HCT116 (cell line): ENCODE measurements around the gene ANKS4B. TPM values are rescaled to one million over a fixed set of nuclear protein-coding genes. Genes with fewer than 3 reads are reported as not detected.

ENCODE experiments used
- ATAC-seq: fragments of 200-7000 bp; cut with Tn5 transposase; 2 replicates; pipeline ENCODE4 v1.9.1; 2020; ENCODE audit warnings: mild to moderate bottlenecking, moderate library complexity
- BruUV-seq: library from RNA; stranded (reverse); fragments of 400-500 nt; replicated peaks from 2 replicates; lab custom pipeline; 2021; lab: Mats Ljungman, UMichigan
- CTCF ChIA-PET: fragments of 300-600 bp; sonication (Branson Sonifier 250); formaldehyde crosslinking; loops from one replicate; lab custom pipeline; 2021; ENCODE audit warnings: antibody characterized with exemption; lab: Charles Lee
- POLR2A ChIA-PET: fragments of 300-600, 350-600 bp; sonication (Branson Sonifier 250); formaldehyde crosslinking; loops from one replicate; lab custom pipeline; 2021; ENCODE audit warnings: antibody characterized with exemption; lab: Charles Lee
- RAD21 ChIA-PET, 2 experiments: fragments of 300-600 bp; sonication (Branson Sonifier 250); formaldehyde crosslinking; loops; one replicate each; lab custom pipeline; 2023; ENCODE audit warnings: low total read pairs in 2 of 2; ENCODE audit not compliant: uncharacterized antibody in 2 of 2, unreplicated experiment in 2 of 2, low non-redundant PET in 1 of 2; lab: Charles Lee
- DNase-seq: peaks from one replicate; pipeline ENCODE4 v3.0.0-alpha.2; 2010; ENCODE audit warnings: low read depth, low spot score
- H2AFZ ChIP-seq: fragments of 200-600 bp; shearing (Covaris generic), sonication (generic); 2 replicates; pipeline ENCODE4 v1.6.1; 2017; ENCODE audit warnings: low read depth, mixed run types, mixed read lengths, antibody characterized with exemption, low read length; ENCODE audit not compliant: poor library complexity, severe bottlenecking
- H3K27ac ChIP-seq: 2 replicates; pipeline ENCODE4 v1.5.1; 2012; ENCODE audit warnings: low read depth, low read length
- H3K27me3 ChIP-seq: fragments of 200-600 bp; sonication (generic); 2 replicates; pipeline ENCODE4 v1.6.1; 2016; ENCODE audit warnings: mixed run types, low read length, mixed read lengths; ENCODE audit not compliant: insufficient read depth
- H3K36me3 ChIP-seq, 2 experiments: fragments of 200-500 bp in 1 of 2; fragments of 200-600 bp in 1 of 2; sonication (Bioruptor generic) in 1 of 2; sonication (generic) in 1 of 2; 2 replicates each; pipeline versions ENCODE4 v1.5.1 to v1.6.1; 2014 to 2016; ENCODE audit warnings: low read length in 2 of 2, inconsistent platforms in 1 of 2, mixed read lengths in 1 of 2, mixed run types in 1 of 2; ENCODE audit not compliant: insufficient read depth in 2 of 2, control insufficient read depth in 1 of 2
- H3K4me1 ChIP-seq, 2 experiments: fragments of 200-600 bp in 1 of 2; sonication (generic) in 1 of 2; 2 replicates each; pipeline versions ENCODE4 v1.5.1 to v1.6.1; 2012 to 2017; ENCODE audit warnings: low read length in 2 of 2, inconsistent platforms in 1 of 2, mild to moderate bottlenecking in 1 of 2, mixed read lengths in 1 of 2, mixed run types in 1 of 2, moderate library complexity in 1 of 2; ENCODE audit not compliant: insufficient read depth in 2 of 2, control insufficient read depth in 1 of 2
- H3K4me2 ChIP-seq: fragments of 200-600 bp; sonication (generic); 2 replicates; pipeline ENCODE4 v1.6.1; 2017; ENCODE audit warnings: mixed run types, low read length, mixed read lengths
- H3K4me3 ChIP-seq, 2 experiments: fragments of 200-600 bp in 1 of 2; sonication (generic) in 1 of 2; replicated peaks in 1 of 2; 2 replicates each; pipeline ENCODE4 v1.5.1; 2011 to 2016; ENCODE audit warnings: low read length in 2 of 2, control low read depth in 1 of 2, low read depth in 1 of 2, mild to moderate bottlenecking in 1 of 2, mixed read lengths in 1 of 2, mixed run types in 1 of 2
- H3K79me2 ChIP-seq: fragments of 200-600 bp; sonication (generic); 2 replicates; pipeline ENCODE4 v1.6.1; 2017; ENCODE audit warnings: mild to moderate bottlenecking, mixed run types, low read length, moderate library complexity, mixed read lengths; ENCODE audit not compliant: insufficient read depth
- H3K9ac ChIP-seq: fragments of 200-600 bp; sonication (generic); 2 replicates; pipeline ENCODE4 v1.6.1; 2016; ENCODE audit warnings: low read length, mixed read lengths
- H3K9me2 ChIP-seq: fragments of 200-600 bp; sonication (generic), shearing (Covaris generic); 2 replicates; pipeline ENCODE4 v1.6.1; 2017; ENCODE audit warnings: mixed run types, mild to moderate bottlenecking, moderate library complexity; ENCODE audit not compliant: insufficient read depth
- H3K9me3 ChIP-seq, 2 experiments: fragments of 200-500 bp in 1 of 2; fragments of 200-600 bp in 1 of 2; sonication (Bioruptor generic) in 1 of 2; sonication (generic) in 1 of 2; 2 replicates each; pipeline ENCODE4 v1.6.1; 2014 to 2017; ENCODE audit warnings: low read length in 2 of 2, mixed read lengths in 2 of 2, inconsistent platforms in 1 of 2, low read depth in 1 of 2, mild to moderate bottlenecking in 1 of 2, mixed run types in 1 of 2, moderate library complexity in 1 of 2; ENCODE audit not compliant: control insufficient read depth in 1 of 2, insufficient read depth in 1 of 2
- H4K20me1 ChIP-seq: fragments of 200-600 bp; sonication (generic), shearing (Covaris generic); 2 replicates; pipeline ENCODE4 v1.6.1; 2017; ENCODE audit warnings: mixed run types, mild to moderate bottlenecking, moderate library complexity; ENCODE audit not compliant: insufficient read depth
- CEBPB ChIP-seq: IDR thresholded peaks from 2 replicates; pipeline ENCODE4 v1.6.1; 2012; ENCODE audit warnings: low read depth
- CTCF ChIP-seq, 3 experiments: fragments of 200-600 bp in 1 of 3; sonication (generic) in 1 of 3; IDR thresholded peaks in 2 of 3; conservative IDR thresholded peaks in 1 of 3; 2 replicates each; pipeline ENCODE4 v1.5.1; 2012 to 2017; ENCODE audit warnings: low read depth in 2 of 3, low read length in 2 of 3, antibody characterized with exemption in 1 of 3, borderline replicate concordance in 1 of 3, control low read depth in 1 of 3, mild to moderate bottlenecking in 1 of 3, mixed read lengths in 1 of 3, mixed run types in 1 of 3, moderate library complexity in 1 of 3; ENCODE audit not compliant: insufficient read depth in 1 of 3
- EGR1 ChIP-seq: IDR thresholded peaks from 2 replicates; pipeline ENCODE4 v1.6.1; 2012; ENCODE audit warnings: low read depth
- ELF1 ChIP-seq: IDR thresholded peaks from 2 replicates; pipeline ENCODE4 v1.6.1; 2012; ENCODE audit warnings: low read depth, borderline replicate concordance
- FOSL1 ChIP-seq: IDR thresholded peaks from 2 replicates; pipeline ENCODE4 v1.6.1; 2012; ENCODE audit warnings: low read depth
- JUND ChIP-seq: IDR thresholded peaks from 2 replicates; pipeline ENCODE4 v1.6.1; 2012
- POLR2A ChIP-seq: IDR thresholded peaks from 2 replicates; pipeline ENCODE4 v1.7.0; 2011; ENCODE audit warnings: borderline replicate concordance; ENCODE audit not compliant: insufficient read depth, insufficient read length; ENCODE audit errors: extremely low read depth
- POLR2AphosphoS5 ChIP-seq: IDR thresholded peaks from 2 replicates; pipeline ENCODE4 v1.6.1; 2011; ENCODE audit warnings: mild to moderate bottlenecking, low read depth, low read length, moderate library complexity
- REST ChIP-seq: IDR thresholded peaks from 2 replicates; pipeline ENCODE4 v1.6.1; 2012; ENCODE audit warnings: low read depth
- SIN3A ChIP-seq: IDR thresholded peaks from 2 replicates; pipeline ENCODE4 v1.6.1; 2012; ENCODE audit warnings: low read depth
- SP1 ChIP-seq: IDR thresholded peaks from 2 replicates; pipeline ENCODE4 v1.6.1; 2012; ENCODE audit warnings: low read depth
- SRF ChIP-seq: IDR thresholded peaks from 2 replicates; pipeline ENCODE4 v1.6.1; 2012; ENCODE audit warnings: low read depth
- TCF7L2 ChIP-seq: IDR thresholded peaks from 2 replicates; pipeline ENCODE4 v1.7.0; 2011; ENCODE audit warnings: borderline replicate concordance, inconsistent platforms; ENCODE audit not compliant: insufficient read depth, insufficient read length; ENCODE audit errors: extremely low read depth
- YY1 ChIP-seq: IDR thresholded peaks from 2 replicates; pipeline ENCODE4 v1.6.1; 2011; ENCODE audit warnings: low read length, low read depth, moderate library complexity, mild to moderate bottlenecking; ENCODE audit not compliant: insufficient replicate concordance; ENCODE audit errors: extremely low read depth
- ZFX ChIP-seq: fragments of 450-650 bp; IDR thresholded peaks from 2 replicates; pipeline ENCODE4 v1.6.1; 2017
- ZNF274 ChIP-seq: fragments of 200-500 bp; sonication (Bioruptor generic); IDR thresholded peaks from 2 replicates; pipeline ENCODE4 v1.6.1; 2014; ENCODE audit warnings: mild to moderate bottlenecking, low read depth, low read length, inconsistent platforms
- intact Hi-C: fragments of 100-400 bp; cut with micrococcal nuclease; formaldehyde crosslinking; loops from 2 replicates; pipeline ENCODE4 v1.10.0; 2022
- total RNA-seq: library from RNA; stranded (reverse); gene quantifications from one replicate; pipeline ENCODE4 v1.2.1, GENCODE V29; 2021; ENCODE audit not compliant: unreplicated experiment
- TF ChIP-seq, protein P1 (sequence below): IDR thresholded peaks from 2 replicates; pipeline ENCODE4 v1.6.1; 2012

The ANKS4B gene
- total RNA-seq, 1 experiment from 2014 or later = not detected

DNA sequence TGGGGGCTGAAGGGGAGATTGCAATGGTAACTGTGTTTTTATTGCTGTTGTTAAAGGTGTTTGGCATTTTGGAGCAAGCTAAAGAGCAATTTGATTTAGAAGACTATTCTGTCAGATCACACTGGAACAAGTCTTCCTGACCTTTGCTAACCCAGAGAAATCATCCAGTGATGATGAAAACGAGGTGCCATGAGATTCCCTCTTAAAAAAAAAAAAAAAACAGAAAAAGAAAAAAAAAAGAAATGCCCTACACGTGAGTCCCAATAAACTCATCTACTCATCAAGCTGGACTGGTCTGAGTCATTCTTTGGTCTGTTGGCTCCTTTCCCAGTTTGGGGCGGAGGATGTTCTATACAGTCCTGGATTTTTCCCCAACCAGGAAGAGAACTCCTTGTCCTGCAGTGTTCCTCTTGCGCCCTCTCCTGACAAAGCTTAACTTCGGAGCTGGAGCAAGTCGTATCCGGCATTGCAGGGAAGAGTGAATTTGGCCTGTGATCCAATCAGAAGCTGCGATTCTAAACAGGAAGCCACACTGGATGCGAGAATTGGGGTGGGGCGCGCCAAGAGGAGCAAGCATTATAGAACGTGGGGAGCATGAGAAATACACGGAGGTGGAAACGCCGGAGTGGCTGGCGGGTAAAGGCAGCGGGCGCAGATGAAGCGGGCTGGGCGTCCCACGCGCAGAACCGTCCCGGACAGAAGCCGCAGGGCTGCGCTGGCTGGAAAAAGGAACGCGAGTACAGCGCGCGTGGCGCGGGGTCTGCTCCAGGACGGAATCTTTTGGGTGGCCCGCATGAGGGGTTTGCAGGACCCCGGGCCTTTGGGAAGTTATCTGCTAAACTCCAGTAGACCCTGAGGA, 67.0 kb downstream of the ANKS4B start (continued):
- TF ChIP-seq ELF1 = peak; percentile 84
- TF ChIP-seq ZFX = no peak
- peak; percentile 53; the same call in 1 of the 2 replicates for TF ChIP-seq CEBPB
- peak; percentile 87 for TF ChIP-seq SP1
- peak; percentile 63 for TF ChIP-seq SRF
- TF ChIP-seq POLR2AphosphoS5 = no peak; the same call in 1 of the 2 replicates
- peak; percentile 38 for TF ChIP-seq POLR2A
- TF ChIP-seq FOSL1 = peak; percentile 91

DNA sequence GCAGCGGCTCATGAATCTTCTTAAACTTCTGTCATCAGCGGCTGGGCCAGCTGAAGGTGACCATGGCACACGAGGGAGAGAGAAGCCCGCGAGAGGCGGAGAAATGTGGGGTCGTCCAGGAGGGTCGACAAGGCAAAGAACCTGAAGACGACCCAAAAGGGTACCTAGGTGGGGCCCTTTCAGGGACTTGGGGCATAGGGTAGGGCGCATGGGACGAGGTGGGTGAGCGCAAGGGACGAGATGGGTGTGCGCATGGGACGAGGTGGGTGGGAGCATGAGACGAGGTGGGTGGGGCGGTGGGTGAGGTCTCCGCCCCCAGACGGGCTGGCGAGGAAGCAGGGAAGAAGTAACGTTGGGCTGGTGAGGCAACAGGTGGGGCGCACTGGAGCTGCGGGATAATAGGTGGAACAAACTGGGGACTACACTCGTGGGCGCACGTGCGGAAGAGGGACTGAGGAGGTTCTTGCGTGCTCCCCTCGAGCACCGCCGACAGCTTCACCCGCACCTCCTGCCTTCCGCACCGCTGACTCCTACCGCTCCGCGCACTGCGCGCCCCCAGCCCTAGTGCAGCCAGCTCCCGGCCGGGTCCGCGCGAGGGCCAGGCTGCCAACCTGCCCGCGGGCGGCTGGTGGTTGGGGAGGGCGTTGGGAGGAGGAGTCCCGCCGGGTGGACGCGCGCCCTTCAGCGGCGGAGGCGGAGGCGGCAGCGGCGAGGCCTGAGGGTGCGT, 67.8 kb downstream of the ANKS4B start:
- ChIA-PET POLR2A (interaction anchor here (0.6 to 2.1 kb wide), 9 partner anchors 113 to 1811 kb away, joined by 3 to 18 read pairs (median 4); partner anchors contain the start of gene LDAF1), CTCF (interaction anchor here (0.6 to 3.1 kb wide), 21 partner anchors 9 to 1018 kb away, joined by 3 to 101 read pairs (median 4); partner anchors contain the start of gene LDAF1), RAD21 (interaction anchor here (0.9 to 1.9 kb wide), 12 partner anchors 16 to 199 kb away, joined by 3 to 11 read pairs (median 6); partner anchors contain the start of gene LDAF1 (in 1 of the 2))
- H2AFZ ChIP-seq = no peak overlapping the region
- H3K36me3 ChIP-seq = no peaks in the 10 kb centered on the region
- ATAC-seq (peak; percentile 83), DNase-seq (peak; percentile 82)
- no TSS peak for BruUV-seq
- peak overlapping the region; percentile 85 for H3K27ac ChIP-seq
- no peaks in the 10 kb centered on the region for H3K9me2 ChIP-seq
- H3K4me3 ChIP-seq = peak overlapping the region; percentile 63 to 74
- peaks cover 12 to 29% of the 10 kb centered on the region in 2 experiments for H3K4me1 ChIP-seq
- peak overlapping the region; percentile 96 for H3K4me2 ChIP-seq
- no peaks in the 10 kb centered on the region for H3K27me3 ChIP-seq
- H3K79me2 ChIP-seq = no peaks in the 10 kb centered on the region; the same call in 1 of the 2 replicates
- no peaks in the 10 kb centered on the region for H4K20me1 ChIP-seq
- intact Hi-C loops = loop anchor here (2.0 to 10.0 kb wide), 3 partner anchors 253 to 1023 kb away; partner anchors contain the start of genes DCUN1D3 and LYRM1
- peak overlapping the region; percentile 78 for H3K9ac ChIP-seq
- H3K9me3 ChIP-seq = no peaks in the 10 kb centered on the region
- TF ChIP-seq YY1 (no peak), SRF (no peak), POLR2AphosphoS5 (peak; percentile 88), TCF7L2 (peak; percentile 39), SIN3A (peak; percentile 52; the same call in 1 of the 2 replicates), JUND (no peak), FOSL1 (no peak), EGR1 (peak; percentile 72), ZFX (peak; percentile 38; the same call in 1 of the 2 replicates), REST (no peak), CTCF (IDR thresholded peaks at IDR 0.05 in 2 of 3, conservative IDR thresholded peaks at IDR 0.05 in 1 of 3; ENCODE audit: borderline replicate concordance in 1 of 3, insufficient read depth in 1 of 3, low read depth in 2 of 3, low read length in 2 of 3) (peak; percentile 6 to 17 (median 15); a peak in 1 of 6 replicates), ELF1 (no peak), ZNF274 (no peak)
- TF ChIP-seq, protein P1, sequence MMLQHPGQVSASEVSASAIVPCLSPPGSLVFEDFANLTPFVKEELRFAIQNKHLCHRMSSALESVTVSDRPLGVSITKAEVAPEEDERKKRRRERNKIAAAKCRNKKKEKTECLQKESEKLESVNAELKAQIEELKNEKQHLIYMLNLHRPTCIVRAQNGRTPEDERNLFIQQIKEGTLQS = no peak
